HepG2 (cell line): Measurements from ENCODE around the gene TOP3B. TPM values are rescaled to one million over a fixed set of nuclear protein-coding genes. Genes with fewer than 3 reads are reported as not detected.

Experiments
- EED ChIP-seq: sonication (generic); formaldehyde crosslinking; IDR thresholded peaks from 2 replicates; pipeline ENCODE4 v1.5.0; 2020; ENCODE audit warnings: mild to moderate bottlenecking, missing genetic modification reagents
- POLR2AphosphoS2 ChIP-seq: IDR thresholded peaks from 2 replicates; pipeline ENCODE4 v1.6.1; 2011; ENCODE audit warnings: low read depth, low read length, improper control_type of control experiment
- TBX2 ChIP-seq: sonication (generic); formaldehyde crosslinking; IDR thresholded peaks from 2 replicates; pipeline ENCODE4 v1.5.0; 2020; ENCODE audit warnings: missing genetic modification reagents, mild to moderate bottlenecking, borderline replicate concordance
- THYN1 ChIP-seq: sonication (generic); formaldehyde crosslinking; IDR thresholded peaks from 2 replicates; pipeline ENCODE4 v1.8.1; 2023; ENCODE audit warnings: low read depth, mild to moderate bottlenecking, moderate library complexity, missing genetic modification reagents, borderline replicate concordance
- ZNF264 ChIP-seq: sonication (generic); formaldehyde crosslinking; IDR thresholded peaks from 2 replicates; pipeline ENCODE4 v1.4.0; 2020; ENCODE audit warnings: missing genetic modification reagents
- ZNF33B ChIP-seq: sonication (generic); formaldehyde crosslinking; IDR thresholded peaks from 2 replicates; pipeline ENCODE4 v1.5.1; 2020; ENCODE audit warnings: mild to moderate bottlenecking, missing genetic modification reagents
- ZNF766 ChIP-seq: sonication (generic); formaldehyde crosslinking; IDR thresholded peaks from 2 replicates; pipeline ENCODE4 v1.5.0; 2020; ENCODE audit warnings: missing genetic modification reagents, borderline replicate concordance
- ZNF879 ChIP-seq: sonication (generic); formaldehyde crosslinking; IDR thresholded peaks from 2 replicates; pipeline ENCODE4 v1.8.1; 2023; ENCODE audit warnings: missing genetic modification reagents
- polyA plus RNA-seq, 8 experiments: library from polyadenylated mRNA; depleted of rRNA in 3 of 8; stranded (reverse) in 7 of 8; unstranded in 1 of 8; fragments of >200 nt; fragmentation: Illumina TruSeq in 4 of 8; extraction: Trizol in 4 of 8; gene quantifications; 2 replicates each; pipeline versions ENCODE4 v1.2.1 to v1.2.3, GENCODE V29; 2011 to 2016; ENCODE audit warnings: low read depth in 4 of 8, missing spikeins in 1 of 8, mixed read lengths in 1 of 8; ENCODE audit not compliant: insufficient read depth in 1 of 8
- total RNA-seq, 5 experiments: library from RNA; depleted of rRNA; stranded (reverse); fragments of >200 nt; fragmentation: Illumina TruSeq; extraction: Trizol; gene quantifications; 2 replicates each; pipeline ENCODE4 v1.2.3, GENCODE V29; 2016; ENCODE audit warnings: low read depth in 1 of 5
- TF ChIP-seq, protein P1 (sequence below): sonication (generic); formaldehyde crosslinking; IDR thresholded peaks from 2 replicates; pipeline ENCODE4 v1.8.0; 2022; ENCODE audit warnings: mild to moderate bottlenecking, missing genetic modification reagents, moderate library complexity
- TF ChIP-seq, protein P2 (sequence below): sonication (generic); formaldehyde crosslinking; IDR thresholded peaks from 2 replicates; pipeline ENCODE4 v1.8.1; 2023; ENCODE audit warnings: missing genetic modification reagents, mild to moderate bottlenecking, borderline replicate concordance
- TF ChIP-seq, protein P3 (sequence below): sonication (generic); formaldehyde crosslinking; IDR thresholded peaks from 2 replicates; pipeline ENCODE4 v1.4.0; 2020; ENCODE audit warnings: mild to moderate bottlenecking, missing genetic modification reagents
- TF ChIP-seq, protein P4 (sequence below): sonication (generic); formaldehyde crosslinking; IDR thresholded peaks from 2 replicates; pipeline ENCODE4 v1.5.0; 2020; ENCODE audit warnings: missing genetic modification reagents, mild to moderate bottlenecking, borderline replicate concordance
- TF ChIP-seq, protein P5 (sequence below): sonication (generic); formaldehyde crosslinking; IDR thresholded peaks from 2 replicates; pipeline ENCODE4 v1.8.1; 2023; ENCODE audit warnings: mild to moderate bottlenecking, inconsistent platforms, moderate library complexity, missing genetic modification reagents, borderline replicate concordance
- TF ChIP-seq, protein P6 (sequence below): fragments of 450-650 bp; IDR thresholded peaks from 2 replicates; pipeline ENCODE4 v1.6.1; 2016
- TF ChIP-seq, protein P7 (sequence below): conservative IDR thresholded peaks from 2 replicates; pipeline ENCODE4 v1.6.1; 2018; ENCODE audit warnings: missing genetic modification reagents

TOP3B gene
- total and polyA plus RNA-seq, 2 of the 13 experiments (the other 11 are each of a cell fraction or from before 2014, with no cell fraction given): 28.5 to 29.7 TPM

DNA sequence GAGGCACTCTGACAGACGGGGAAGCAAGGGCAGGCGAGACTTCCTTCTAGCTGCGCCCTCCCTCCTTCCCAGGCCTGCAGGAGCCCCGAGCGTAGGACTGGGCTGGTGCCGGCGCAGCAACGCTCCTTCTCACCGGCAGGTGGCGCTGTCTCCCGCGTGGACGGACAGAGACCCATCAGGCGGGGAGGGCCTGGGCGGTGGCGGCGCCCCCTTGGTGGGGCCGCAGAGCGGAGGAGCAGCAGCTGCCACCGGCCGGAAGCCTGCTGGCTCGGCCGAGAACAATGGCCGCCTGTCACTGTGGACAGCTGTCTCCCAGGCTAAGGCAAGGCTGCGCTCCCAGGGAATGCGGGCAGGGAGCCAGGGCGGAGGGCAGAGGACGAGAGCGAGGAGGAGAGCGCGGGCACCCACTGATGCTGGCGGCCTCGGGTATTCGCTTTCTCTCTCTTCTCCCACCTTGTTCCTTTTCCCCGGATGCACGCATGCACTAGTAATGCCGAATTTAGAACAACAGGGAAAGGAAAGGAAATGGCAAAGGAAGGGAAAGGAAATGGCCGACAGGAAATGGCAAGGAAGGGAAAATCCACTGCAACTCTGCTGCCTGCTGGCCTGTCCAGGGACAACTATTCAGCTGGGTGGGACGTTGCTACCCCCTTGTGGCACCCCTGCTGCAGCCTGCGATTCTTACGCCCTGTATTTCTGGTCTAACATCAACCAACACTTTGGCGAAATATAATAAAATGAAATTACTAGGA lies 44.3 kb downstream of the TOP3B start (continued):
- TF ChIP-seq, protein P1, sequence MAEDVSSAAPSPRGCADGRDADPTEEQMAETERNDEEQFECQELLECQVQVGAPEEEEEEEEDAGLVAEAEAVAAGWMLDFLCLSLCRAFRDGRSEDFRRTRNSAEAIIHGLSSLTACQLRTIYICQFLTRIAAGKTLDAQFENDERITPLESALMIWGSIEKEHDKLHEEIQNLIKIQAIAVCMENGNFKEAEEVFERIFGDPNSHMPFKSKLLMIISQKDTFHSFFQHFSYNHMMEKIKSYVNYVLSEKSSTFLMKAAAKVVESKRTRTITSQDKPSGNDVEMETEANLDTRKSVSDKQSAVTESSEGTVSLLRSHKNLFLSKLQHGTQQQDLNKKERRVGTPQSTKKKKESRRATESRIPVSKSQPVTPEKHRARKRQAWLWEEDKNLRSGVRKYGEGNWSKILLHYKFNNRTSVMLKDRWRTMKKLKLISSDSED (CRISPR knock-in tag): no peak
- TF ChIP-seq ZNF33B (CRISPR knock-in tag) (0 out of 2 replicates have a peak, but pooled peaks have one; percentile 78), ZNF766 (no peak), ZNF879 (CRISPR knock-in tag) (0 out of 2 replicates have a peak, but pooled peaks have one; percentile 42), POLR2AphosphoS2 (no peak), TBX2 (peak; percentile 71), EED (CRISPR knock-in tag) (no peak), ZNF264 (no peak), THYN1 (CRISPR knock-in tag) (no peak)
- TF ChIP-seq, protein P2, sequence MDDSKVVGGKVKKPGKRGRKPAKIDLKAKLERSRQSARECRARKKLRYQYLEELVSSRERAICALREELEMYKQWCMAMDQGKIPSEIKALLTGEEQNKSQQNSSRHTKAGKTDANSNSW: no peak
- TF ChIP-seq, protein P3, sequence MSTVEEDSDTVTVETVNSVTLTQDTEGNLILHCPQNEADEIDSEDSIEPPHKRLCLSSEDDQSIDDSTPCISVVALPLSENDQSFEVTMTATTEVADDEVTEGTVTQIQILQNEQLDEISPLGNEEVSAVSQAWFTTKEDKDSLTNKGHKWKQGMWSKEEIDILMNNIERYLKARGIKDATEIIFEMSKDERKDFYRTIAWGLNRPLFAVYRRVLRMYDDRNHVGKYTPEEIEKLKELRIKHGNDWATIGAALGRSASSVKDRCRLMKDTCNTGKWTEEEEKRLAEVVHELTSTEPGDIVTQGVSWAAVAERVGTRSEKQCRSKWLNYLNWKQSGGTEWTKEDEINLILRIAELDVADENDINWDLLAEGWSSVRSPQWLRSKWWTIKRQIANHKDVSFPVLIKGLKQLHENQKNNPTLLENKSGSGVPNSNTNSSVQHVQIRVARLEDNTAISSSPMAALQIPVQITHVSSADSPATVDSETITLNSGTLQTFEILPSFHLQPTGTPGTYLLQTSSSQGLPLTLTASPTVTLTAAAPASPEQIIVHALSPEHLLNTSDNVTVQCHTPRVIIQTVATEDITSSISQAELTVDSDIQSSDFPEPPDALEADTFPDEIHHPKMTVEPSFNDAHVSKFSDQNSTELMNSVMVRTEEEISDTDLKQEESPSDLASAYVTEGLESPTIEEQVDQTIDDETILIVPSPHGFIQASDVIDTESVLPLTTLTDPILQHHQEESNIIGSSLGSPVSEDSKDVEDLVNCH (CRISPR knock-in tag): no peak
- TF ChIP-seq, protein P4, sequence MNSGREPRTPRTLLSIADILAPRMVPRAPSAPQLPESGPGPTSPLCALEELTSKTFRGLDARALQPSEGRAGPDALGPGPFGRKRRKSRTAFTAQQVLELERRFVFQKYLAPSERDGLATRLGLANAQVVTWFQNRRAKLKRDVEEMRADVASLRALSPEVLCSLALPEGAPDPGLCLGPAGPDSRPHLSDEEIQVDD: no peak
- TF ChIP-seq, protein P5, sequence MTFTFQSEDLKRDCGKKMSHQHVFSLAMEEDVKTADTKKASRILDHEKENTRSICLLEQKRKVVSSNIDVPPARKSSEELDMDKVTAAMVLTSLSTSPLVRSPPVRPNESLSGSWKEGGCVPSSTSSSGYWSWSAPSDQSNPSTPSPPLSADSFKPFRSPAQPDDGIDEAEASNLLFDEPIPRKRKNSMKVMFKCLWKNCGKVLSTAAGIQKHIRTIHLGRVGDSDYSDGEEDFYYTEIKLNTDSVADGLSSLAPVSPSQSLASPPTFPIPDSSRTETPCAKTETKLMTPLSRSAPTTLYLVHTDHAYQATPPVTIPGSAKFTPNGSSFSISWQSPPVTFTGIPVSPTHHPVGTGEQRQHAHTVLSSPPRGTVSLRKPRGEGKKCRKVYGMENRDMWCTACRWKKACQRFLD (CRISPR knock-in tag): peak; percentile 85; the same call in 1 of the 2 replicates
- TF ChIP-seq, protein P6, sequence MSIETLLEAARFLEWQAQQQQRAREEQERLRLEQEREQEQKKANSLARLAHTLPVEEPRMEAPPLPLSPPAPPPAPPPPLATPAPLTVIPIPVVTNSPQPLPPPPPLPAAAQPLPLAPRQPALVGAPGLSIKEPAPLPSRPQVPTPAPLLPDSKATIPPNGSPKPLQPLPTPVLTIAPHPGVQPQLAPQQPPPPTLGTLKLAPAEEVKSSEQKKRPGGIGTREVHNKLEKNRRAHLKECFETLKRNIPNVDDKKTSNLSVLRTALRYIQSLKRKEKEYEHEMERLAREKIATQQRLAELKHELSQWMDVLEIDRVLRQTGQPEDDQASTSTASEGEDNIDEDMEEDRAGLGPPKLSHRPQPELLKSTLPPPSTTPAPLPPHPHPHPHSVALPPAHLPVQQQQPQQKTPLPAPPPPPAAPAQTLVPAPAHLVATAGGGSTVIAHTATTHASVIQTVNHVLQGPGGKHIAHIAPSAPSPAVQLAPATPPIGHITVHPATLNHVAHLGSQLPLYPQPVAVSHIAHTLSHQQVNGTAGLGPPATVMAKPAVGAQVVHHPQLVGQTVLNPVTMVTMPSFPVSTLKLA: peak; percentile 22
- TF ChIP-seq, protein P7, sequence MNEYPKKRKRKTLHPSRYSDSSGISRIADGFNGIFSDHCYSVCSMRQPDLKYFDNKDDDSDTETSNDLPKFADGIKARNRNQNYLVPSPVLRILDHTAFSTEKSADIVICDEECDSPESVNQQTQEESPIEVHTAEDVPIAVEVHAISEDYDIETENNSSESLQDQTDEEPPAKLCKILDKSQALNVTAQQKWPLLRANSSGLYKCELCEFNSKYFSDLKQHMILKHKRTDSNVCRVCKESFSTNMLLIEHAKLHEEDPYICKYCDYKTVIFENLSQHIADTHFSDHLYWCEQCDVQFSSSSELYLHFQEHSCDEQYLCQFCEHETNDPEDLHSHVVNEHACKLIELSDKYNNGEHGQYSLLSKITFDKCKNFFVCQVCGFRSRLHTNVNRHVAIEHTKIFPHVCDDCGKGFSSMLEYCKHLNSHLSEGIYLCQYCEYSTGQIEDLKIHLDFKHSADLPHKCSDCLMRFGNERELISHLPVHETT (CRISPR knock-in tag): 0 out of 2 replicates have a peak, but pooled peaks have one; percentile 27
